PC-3 (cell line): ENCODE data around the gene VWA1.

Experiments used
- CTCF ChIP-seq: fragments of 300-600 bp; sonication (generic); conservative IDR thresholded peaks from 2 replicates; pipeline ENCODE4 v1.5.1; 2017; ENCODE audit warnings: antibody characterized with exemption, low read depth, mild to moderate bottlenecking, low read length
- EZH2 ChIP-seq: fragments of 300-600 bp; sonication (generic); IDR thresholded peaks from one replicate; pipeline ENCODE4 v1.6.1; 2017; ENCODE audit warnings: antibody characterized with exemption, mild to moderate bottlenecking, low read length; ENCODE audit not compliant: unreplicated experiment

- TF ChIP-seq CTCF (no peak), EZH2 (no peak)
Measured at GRCh38 chr1:1461721-1462317, 26.3 kb downstream of the VWA1 start.
